BE2C (cell line): ENCODE results near the gene TCERG1L.

Experiments used
- DNase-seq: peaks from one replicate; pipeline ENCODE4 v3.0.0-alpha.2; 2020
- H3K27me3 ChIP-seq: fragments of 250-450 bp; sonication (Bioruptor Pico); 2 replicates; pipeline ENCODE4 v1.5.1; 2020; ENCODE audit warnings: mild to moderate bottlenecking
- H3K36me3 ChIP-seq: fragments of 250-450 bp; sonication (Bioruptor Pico); 2 replicates; pipeline ENCODE4 v1.5.1; 2020; ENCODE audit warnings: mild to moderate bottlenecking
- H3K4me1 ChIP-seq: fragments of 250-450 bp; sonication (Bioruptor Pico); 2 replicates; pipeline ENCODE4 v1.5.1; 2020
- H3K4me3 ChIP-seq: 2 replicates; pipeline ENCODE4 v1.5.1; 2011; ENCODE audit warnings: low read depth, low read length
- H3K9me3 ChIP-seq: fragments of 250-450 bp; sonication (Bioruptor Pico); 2 replicates; pipeline ENCODE4 v1.5.1; 2020
- TF ChIP-seq, protein P1 (sequence below): IDR thresholded peaks from 2 replicates; pipeline ENCODE4 v1.5.1; 2012; ENCODE audit warnings: mild to moderate bottlenecking, low read depth, low read length

Gene TCERG1L

DNA sequence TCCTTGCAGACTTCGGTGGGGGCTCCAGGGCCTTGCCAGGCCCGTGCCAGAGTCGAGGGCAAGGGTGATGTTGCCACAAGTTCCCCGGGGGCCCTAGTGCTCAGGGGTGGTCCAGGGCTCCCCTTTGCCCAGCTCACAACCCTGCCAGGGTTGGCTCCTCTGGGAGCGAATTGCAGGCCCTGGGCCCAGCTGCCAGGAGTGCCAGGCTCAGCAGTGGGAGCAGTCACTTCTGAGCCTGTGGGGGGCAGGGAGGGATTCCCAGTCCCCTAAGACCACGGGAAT lies 43.8 kb downstream of the TCERG1L start:
- Histone ChIP-seq H3K36me3 (no peaks in the 10 kb centered on the region), H3K4me3 (no peak overlapping the region), H3K9me3 (no peaks in the 10 kb centered on the region), H3K4me1 (no peaks in the 10 kb centered on the region), H3K27me3 (no peaks in the 10 kb centered on the region)
- TF ChIP-seq, protein P1, sequence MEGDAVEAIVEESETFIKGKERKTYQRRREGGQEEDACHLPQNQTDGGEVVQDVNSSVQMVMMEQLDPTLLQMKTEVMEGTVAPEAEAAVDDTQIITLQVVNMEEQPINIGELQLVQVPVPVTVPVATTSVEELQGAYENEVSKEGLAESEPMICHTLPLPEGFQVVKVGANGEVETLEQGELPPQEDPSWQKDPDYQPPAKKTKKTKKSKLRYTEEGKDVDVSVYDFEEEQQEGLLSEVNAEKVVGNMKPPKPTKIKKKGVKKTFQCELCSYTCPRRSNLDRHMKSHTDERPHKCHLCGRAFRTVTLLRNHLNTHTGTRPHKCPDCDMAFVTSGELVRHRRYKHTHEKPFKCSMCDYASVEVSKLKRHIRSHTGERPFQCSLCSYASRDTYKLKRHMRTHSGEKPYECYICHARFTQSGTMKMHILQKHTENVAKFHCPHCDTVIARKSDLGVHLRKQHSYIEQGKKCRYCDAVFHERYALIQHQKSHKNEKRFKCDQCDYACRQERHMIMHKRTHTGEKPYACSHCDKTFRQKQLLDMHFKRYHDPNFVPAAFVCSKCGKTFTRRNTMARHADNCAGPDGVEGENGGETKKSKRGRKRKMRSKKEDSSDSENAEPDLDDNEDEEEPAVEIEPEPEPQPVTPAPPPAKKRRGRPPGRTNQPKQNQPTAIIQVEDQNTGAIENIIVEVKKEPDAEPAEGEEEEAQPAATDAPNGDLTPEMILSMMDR: no peak
- DNase-seq: no peak

DNA sequence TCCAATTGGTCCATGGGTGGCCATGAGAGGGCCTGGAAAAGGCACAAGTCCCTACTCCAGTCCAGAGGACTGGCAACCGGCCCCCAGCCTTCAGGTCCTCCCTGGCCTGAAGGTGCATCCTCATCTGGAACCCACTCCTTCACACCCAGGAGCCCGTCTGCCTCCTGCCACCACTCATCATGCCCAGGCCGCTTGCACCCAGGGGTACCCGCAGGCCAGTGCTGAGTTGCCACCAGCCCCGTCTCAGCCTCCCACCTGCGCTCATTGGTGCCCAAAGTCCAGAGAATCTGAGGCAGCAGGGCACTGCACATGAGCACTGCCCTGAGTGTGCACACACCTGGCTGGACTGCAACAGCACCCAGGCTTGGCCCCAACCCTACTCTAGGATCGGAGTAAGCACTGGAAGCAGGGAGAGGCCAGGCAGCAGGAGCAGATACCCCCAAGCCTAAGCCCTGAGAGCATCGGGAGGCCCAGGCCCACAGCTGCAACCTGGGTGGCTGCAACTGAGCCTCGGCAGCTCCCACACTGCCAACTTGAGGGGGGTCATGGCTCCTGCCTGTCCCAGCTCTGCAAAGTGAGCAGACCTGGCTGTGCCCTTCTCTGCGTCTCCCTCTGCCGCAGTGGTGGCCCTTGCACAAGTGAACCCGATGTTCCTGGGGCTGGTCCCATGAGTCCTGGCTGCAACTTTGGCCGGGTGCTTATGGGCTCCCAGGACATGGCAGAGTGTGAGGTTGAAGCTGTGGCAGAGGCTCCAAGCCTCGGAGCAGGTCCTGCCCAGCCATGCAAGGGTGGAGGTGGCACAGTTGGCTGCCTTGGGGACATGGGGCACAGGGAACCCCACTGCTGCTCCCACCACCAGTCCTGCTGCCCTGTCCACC lies 44.3 kb downstream of the TCERG1L start:
- Histone ChIP-seq H3K9me3 (no peaks in the 10 kb centered on the region), H3K27me3 (no peaks in the 10 kb centered on the region), H3K4me1 (no peaks in the 10 kb centered on the region), H3K4me3 (no peak overlapping the region), H3K36me3 (no peaks in the 10 kb centered on the region)
- no peak for DNase-seq
- TF ChIP-seq, protein P1: no peak

DNA sequence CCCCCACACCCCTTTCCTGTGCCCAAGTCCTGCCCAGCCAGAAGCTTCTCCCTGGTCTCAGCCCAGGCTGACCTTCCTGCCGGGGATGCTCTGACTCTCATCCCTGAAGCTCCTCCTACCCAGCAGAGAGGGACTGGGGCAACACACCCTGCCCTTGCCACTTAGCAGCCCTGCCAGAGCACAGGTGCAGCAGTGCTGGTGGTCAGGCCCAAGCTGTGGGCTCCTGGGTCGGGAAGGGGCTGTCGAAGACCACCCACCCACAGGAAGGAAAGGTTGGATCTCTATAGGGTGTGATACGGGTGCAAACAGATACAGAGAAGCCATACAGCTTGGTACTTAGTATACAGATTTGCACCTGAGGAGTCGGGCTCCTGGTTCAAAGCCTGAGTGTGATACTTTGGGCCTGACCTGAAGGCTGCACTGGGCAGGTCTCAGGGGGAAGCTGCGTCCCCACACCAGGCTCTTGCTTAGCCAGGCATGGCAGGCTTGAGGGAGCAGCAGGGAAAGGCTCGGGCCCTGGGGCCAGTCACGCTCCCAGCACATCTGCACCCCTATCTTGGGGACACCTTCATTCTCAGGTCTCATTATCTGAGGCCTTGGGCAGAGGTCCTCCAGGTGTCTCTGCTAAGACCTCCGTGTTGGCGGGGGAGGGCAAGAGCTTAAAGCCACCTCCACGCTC lies 47.3 kb downstream of the TCERG1L start:
- Histone ChIP-seq H3K4me1 (no peaks in the 10 kb centered on the region), H3K27me3 (no peaks in the 10 kb centered on the region), H3K36me3 (no peaks in the 10 kb centered on the region), H3K4me3 (no peak overlapping the region), H3K9me3 (no peaks in the 10 kb centered on the region)
- TF ChIP-seq, protein P1: no peak
- DNase-seq: no peak

DNA sequence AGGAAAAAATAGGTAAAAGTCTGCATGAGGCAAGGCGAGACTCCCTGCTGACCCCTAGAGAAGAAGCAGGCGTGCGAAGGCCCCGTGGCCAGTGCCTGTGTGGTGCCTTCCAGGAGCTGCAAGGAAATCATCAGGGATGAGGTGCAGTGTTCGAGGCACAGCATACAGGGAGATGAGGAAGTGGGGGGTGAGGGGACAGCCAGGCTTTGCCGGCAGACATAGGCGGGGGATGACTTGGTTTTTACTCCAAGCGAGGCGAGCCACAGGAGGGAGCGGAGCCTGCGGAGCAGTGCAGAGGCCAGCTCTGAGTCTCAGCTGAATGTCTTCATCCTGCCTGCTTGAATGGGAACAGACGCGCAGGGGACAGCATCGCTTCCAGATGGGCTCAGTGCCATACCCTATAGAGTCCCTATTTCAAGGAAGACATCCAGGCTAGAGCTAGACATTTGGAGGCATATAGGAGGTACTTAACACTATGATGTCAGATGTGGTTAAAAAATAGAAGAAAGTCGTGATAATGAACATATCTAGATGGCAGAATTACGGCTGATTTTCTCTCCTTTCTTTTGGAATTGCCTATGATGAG lies 49.5 kb downstream of the TCERG1L start:
- Histone ChIP-seq H3K27me3 (no peaks in the 10 kb centered on the region), H3K4me1 (no peaks in the 10 kb centered on the region), H3K9me3 (no peaks in the 10 kb centered on the region), H3K4me3 (no peak overlapping the region), H3K36me3 (no peaks in the 10 kb centered on the region)
- TF ChIP-seq, protein P1: no peak
- DNase-seq: no peak

DNA sequence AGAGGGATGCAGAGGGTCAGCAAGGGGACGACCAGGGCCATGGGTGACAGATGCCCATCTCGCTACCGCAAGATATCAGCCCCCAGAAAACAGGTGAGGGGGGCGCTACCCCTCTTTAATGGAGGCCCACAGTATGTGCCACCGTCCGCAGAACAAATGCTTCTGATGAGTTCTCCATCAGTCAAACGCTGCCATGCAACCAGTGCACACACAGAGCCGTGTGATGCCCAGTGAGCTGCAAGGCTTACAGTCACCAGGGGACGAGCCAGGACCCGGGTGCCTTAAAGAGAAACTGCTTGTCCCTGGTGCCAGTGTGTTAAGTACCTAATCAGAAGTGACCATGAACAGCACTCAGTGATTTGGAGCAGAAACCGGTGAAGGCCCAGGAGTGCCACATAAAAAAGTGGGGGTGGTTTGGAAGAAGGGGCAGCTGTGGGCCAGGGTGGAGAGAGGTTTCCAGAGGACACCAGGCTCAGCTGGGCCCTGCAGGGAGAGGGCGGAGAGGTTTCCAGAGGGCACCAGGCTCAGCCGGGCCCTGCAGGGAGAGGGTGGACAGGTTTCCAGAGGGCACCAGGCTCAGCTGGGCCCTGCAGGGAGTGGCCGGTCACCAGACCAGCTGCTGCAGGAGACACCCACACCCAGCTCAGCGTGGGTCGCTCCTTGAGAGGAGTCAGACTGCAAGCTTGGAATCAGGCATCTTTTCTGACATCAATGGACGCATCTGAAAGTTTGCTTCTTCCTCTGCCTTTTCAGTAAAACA lies 50.9 kb downstream of the TCERG1L start:
- no peak for DNase-seq
- Histone ChIP-seq H3K36me3 (no peaks in the 10 kb centered on the region), H3K27me3 (no peaks in the 10 kb centered on the region), H3K4me3 (no peak overlapping the region), H3K9me3 (no peaks in the 10 kb centered on the region), H3K4me1 (no peaks in the 10 kb centered on the region)
- TF ChIP-seq, protein P1: no peak
